ENCODE data around the gene TRAPPC14.

- TF ChIP-seq CTCF (IDR thresholded peaks at IDR 0.05): no peak
- TF ChIP-seq POLR2A (IDR thresholded peaks at IDR 0.05): no peak
Measured at GRCh38 chr7:100175296-100175935, 16.9 kb upstream of the TRAPPC14 start.
